K562 (cell line): ENCODE measurements around the gene OR10A3. TPM values are rescaled to one million over a fixed set of nuclear protein-coding genes. Genes with fewer than 3 reads are reported as not detected.

ENCODE experiments used
- ATF3 ChIP-seq, 2 experiments: fragments of 450-650 bp in 1 of 2; sonication (generic) in 1 of 2; formaldehyde crosslinking in 1 of 2; IDR thresholded peaks in 1 of 2; conservative IDR thresholded peaks in 1 of 2; 2 replicates each; pipeline versions ENCODE4 v1.6.1 to v1.8.1; 2016 to 2023; ENCODE audit warnings: mild to moderate bottlenecking in 2 of 2, moderate library complexity in 2 of 2, inconsistent platforms in 1 of 2, missing genetic modification reagents in 1 of 2
- ATF6 ChIP-seq: sonication (generic); formaldehyde crosslinking; IDR thresholded peaks from 2 replicates; pipeline ENCODE4 v1.4.0; 2020; ENCODE audit warnings: mild to moderate bottlenecking, missing genetic modification reagents
- CREBBP ChIP-seq: IDR thresholded peaks from one replicate; pipeline ENCODE4 v1.6.1; 2012; ENCODE audit warnings: low read depth, mild to moderate bottlenecking, control low read depth, inconsistent platforms, low read length
- DDX20 ChIP-seq: fragments of 450-650 bp; IDR thresholded peaks from 2 replicates; pipeline ENCODE4 v1.6.1; 2016; ENCODE audit warnings: missing genetic modification characterization, low read depth, mild to moderate bottlenecking, missing compliant biosample characterization, moderate library complexity
- DIDO1 ChIP-seq: fragments of 450-650 bp; IDR thresholded peaks from 2 replicates; pipeline ENCODE4 v1.6.1; 2016; ENCODE audit warnings: low read depth, missing biosample characterization, missing genetic modification characterization
- E2F6 ChIP-seq, 2 experiments: IDR thresholded peaks; 2 replicates each; pipeline ENCODE4 v1.6.1; 2011; ENCODE audit warnings: borderline replicate concordance in 1 of 2, control low read depth in 1 of 2, low read depth in 1 of 2, low read length in 1 of 2, mild to moderate bottlenecking in 1 of 2, mixed read lengths in 1 of 2, moderate library complexity in 1 of 2; ENCODE audit not compliant: insufficient read depth in 1 of 2, insufficient read length in 1 of 2, poor library complexity in 1 of 2, severe bottlenecking in 1 of 2; ENCODE audit errors: extremely low read depth in 1 of 2
- FUS ChIP-seq: fragments of 200-400 bp; formaldehyde crosslinking; optimal IDR thresholded peaks from 2 replicates; pipeline ENCODE3; 2017; ENCODE audit warnings: low read depth, low read length
- KDM1A ChIP-seq, 2 experiments: fragments of 450-650 bp; IDR thresholded peaks; 2 replicates each; pipeline ENCODE4 v1.6.1; 2016; ENCODE audit warnings: mild to moderate bottlenecking in 2 of 2
- LARP7 ChIP-seq: fragments of 450-650 bp; IDR thresholded peaks from 2 replicates; pipeline ENCODE4 v1.6.1; 2016
- MLX ChIP-seq, 2 experiments: fragments of 450-650 bp in 1 of 2; sonication (generic) in 1 of 2; formaldehyde crosslinking; conservative IDR thresholded peaks; 2 replicates each; pipeline versions ENCODE4 v1.4.0 to v1.8.1; 2020 to 2022; ENCODE audit warnings: mild to moderate bottlenecking in 1 of 2, missing genetic modification reagents in 1 of 2
- RNF2 ChIP-seq: sonication (generic); IDR thresholded peaks from 2 replicates; pipeline ENCODE4 v1.6.1; 2016
- SAFB ChIP-seq: fragments of 200-400 bp; formaldehyde crosslinking; IDR thresholded peaks from 2 replicates; pipeline ENCODE4 v1.6.1; 2017; ENCODE audit warnings: low read depth, low read length, borderline replicate concordance
- SMAD2 ChIP-seq: fragments of 150-350 bp; IDR thresholded peaks from 2 replicates; pipeline ENCODE4 v1.6.1; 2014; ENCODE audit warnings: low read depth, mild to moderate bottlenecking, low read length
- SMARCA5 ChIP-seq: fragments of 450-650 bp; IDR thresholded peaks from 2 replicates; pipeline ENCODE4 v1.6.1; 2016
- TEAD4 ChIP-seq, 2 experiments: sonication (generic) in 1 of 2; formaldehyde crosslinking in 1 of 2; IDR thresholded peaks; 2 replicates each; pipeline versions ENCODE4 v1.6.1 to v1.8.0; 2012 to 2022; ENCODE audit warnings: borderline replicate concordance in 1 of 2, inconsistent platforms in 1 of 2, low read length in 1 of 2, mild to moderate bottlenecking in 1 of 2, missing genetic modification reagents in 1 of 2
- THRAP3 ChIP-seq: fragments of 450-650 bp; IDR thresholded peaks from 2 replicates; pipeline ENCODE4 v1.6.1; 2016; ENCODE audit warnings: mild to moderate bottlenecking, inconsistent platforms, borderline replicate concordance
- XRCC3 ChIP-seq: fragments of 450-650 bp; IDR thresholded peaks from 2 replicates; pipeline ENCODE4 v1.6.1; 2017; ENCODE audit warnings: mild to moderate bottlenecking, moderate library complexity
- ZBTB33 ChIP-seq: sonication (generic); formaldehyde crosslinking; IDR thresholded peaks from 2 replicates; pipeline ENCODE4 v1.8.1; 2023; ENCODE audit warnings: mild to moderate bottlenecking, missing genetic modification reagents
- ZFPM2 ChIP-seq: fragments of 250-450 bp; sonication (Bioruptor Pico); IDR thresholded peaks from 2 replicates; pipeline ENCODE4 v1.5.1; 2022; ENCODE audit warnings: mild to moderate bottlenecking
- ZNF311 ChIP-seq: fragments of 250-450 bp; sonication (Bioruptor Pico); IDR thresholded peaks from 2 replicates; pipeline ENCODE4 v1.4.0; 2020; ENCODE audit warnings: mild to moderate bottlenecking, moderate library complexity
- ZNF75A ChIP-seq: fragments of 450-650 bp; formaldehyde crosslinking; IDR thresholded peaks from 2 replicates; pipeline ENCODE4 v1.4.0; 2020; ENCODE audit warnings: mild to moderate bottlenecking
- ZNF780A ChIP-seq: fragments of 250-450 bp; sonication (Bioruptor Pico); IDR thresholded peaks from 2 replicates; pipeline ENCODE4 v1.5.0; 2021; ENCODE audit warnings: mild to moderate bottlenecking
- polyA plus RNA-seq, 8 experiments: library from polyadenylated mRNA; depleted of rRNA in 4 of 8; stranded (reverse) in 5 of 8; unstranded in 3 of 8; fragments of >200 nt; fragmentation: Nextera tagmentation in 2 of 8; fragmentation: Illumina TruSeq in 1 of 8; extraction: Ambion mirVana in 2 of 8; extraction: Trizol in 1 of 8; gene quantifications; 2 replicates each; pipeline versions ENCODE4 v1.2.1 to v1.2.3, GENCODE V29; 2011 to 2014; ENCODE audit warnings: inconsistent platforms in 1 of 8, missing spikeins in 1 of 8
- total RNA-seq, 7 experiments: library from RNA; depleted of rRNA in 6 of 7; stranded (reverse); fragments of >200 nt in 6 of 7; fragmentation: Illumina TruSeq in 2 of 7; extraction: Trizol in 2 of 7; gene quantifications; 2 replicates each; pipeline versions ENCODE4 v1.2.1 to v1.2.3, GENCODE V29; 2011 to 2021; ENCODE audit warnings: low replicate concordance in 1 of 7

Gene OR10A3
- total and polyA plus RNA-seq, 9 of the 15 experiments (the other 6 are each of a cell fraction or from before 2014, with no cell fraction given): not detected

- TF ChIP-seq ATF6 (CRISPR knock-in tag) (no peak), RNF2 (no peak), ZFPM2 (CRISPR knock-in tag) (no peak), THRAP3 (no peak), CREBBP (no peak), LARP7 (no peak), FUS (no peak), SMARCA5 (no peak), DDX20 (no peak), DIDO1 (tag) (no peak), SAFB (no peak), ZNF75A (CRISPR knock-in tag) (no peak), SMAD2 (no peak), ATF3 (IDR thresholded peaks at IDR 0.05) (peak; percentile 97), ATF3 (CRISPR knock-in tag; conservative IDR thresholded peaks at IDR 0.05) (no peak), ZBTB33 (CRISPR knock-in tag) (no peak), ZNF780A (CRISPR knock-in tag) (no peak), KDM1A (IDR thresholded peaks at IDR 0.05) (no peak), MLX (CRISPR knock-in tag; conservative IDR thresholded peaks at IDR 0.05) (no peak), XRCC3 (no peak), TEAD4 (IDR thresholded peaks at IDR 0.05; ENCODE audit: low read length) (peak; percentile 49; the same call in 1 of the 2 replicates), TEAD4 (CRISPR knock-in tag; IDR thresholded peaks at IDR 0.05; ENCODE audit: borderline replicate concordance) (no peak), E2F6 (IDR thresholded peaks at IDR 0.05; ENCODE audit: borderline replicate concordance in 1 of 2, extremely low read depth in 1 of 2, insufficient read depth in 1 of 2, insufficient read length in 1 of 2, low read depth in 1 of 2, low read length in 1 of 2, poor library complexity in 1 of 2, severe bottlenecking in 1 of 2) (no peak), ZNF311 (CRISPR knock-in tag) (0 out of 2 replicates have a peak, but pooled peaks have one; percentile 58)
Observed at GRCh38 chr11:7977232-7977917, 35.9 kb upstream of the OR10A3 start (continued).
